Panc1 (cell line): ENCODE measurements around the gene NDUFB1. TPM values are rescaled to one million over a fixed set of nuclear protein-coding genes. Genes with fewer than 3 reads are reported as not detected.

Experiments used
- ATAC-seq: fragments of 200-7000 bp; cut with Tn5 transposase; 2 replicates; pipeline ENCODE4 v1.9.1; 2020; ENCODE audit warnings: mild to moderate bottlenecking, moderate library complexity
- BruUV-seq: library from RNA; stranded (reverse); fragments of 400-500 nt; replicated peaks from 2 replicates; lab custom pipeline; 2021; lab: Mats Ljungman, UMichigan
- CTCF ChIA-PET: fragments of 300-600 bp; sonication (Branson Sonifier 250); formaldehyde crosslinking; loops from one replicate; lab custom pipeline; 2022; ENCODE audit warnings: antibody characterized with exemption; lab: Charles Lee
- POLR2A ChIA-PET: fragments of 300-600 bp; sonication (Branson Sonifier 250); formaldehyde crosslinking; loops from one replicate; lab custom pipeline; 2022; ENCODE audit warnings: antibody characterized with exemption; lab: Charles Lee
- DNase-seq: peaks from one replicate; pipeline ENCODE4 v3.0.0-alpha.2; 2010; ENCODE audit warnings: low read depth, low spot score
- H3K27ac ChIP-seq: 2 replicates; pipeline ENCODE4 v1.5.1; 2011; ENCODE audit warnings: mild to moderate bottlenecking, low read length, inconsistent platforms
- H3K27me3 ChIP-seq: fragments of 200-500 bp; sonication (Bioruptor generic); 2 replicates; pipeline ENCODE4 v1.6.0; 2014; ENCODE audit warnings: low read length, inconsistent platforms; ENCODE audit not compliant: control insufficient read depth, insufficient read depth
- H3K36me3 ChIP-seq: fragments of 200-500 bp; sonication (Bioruptor generic); 2 replicates; pipeline ENCODE4 v1.5.1; 2014; ENCODE audit warnings: inconsistent platforms, mild to moderate bottlenecking, low read length, moderate library complexity; ENCODE audit not compliant: control insufficient read depth, insufficient read depth
- H3K4me1 ChIP-seq: 2 replicates; pipeline ENCODE4 v1.5.1; 2011; ENCODE audit warnings: inconsistent platforms, mild to moderate bottlenecking, low read length, moderate library complexity; ENCODE audit not compliant: control insufficient read depth, insufficient read depth
- H3K4me3 ChIP-seq, 2 experiments: 2 replicates each; pipeline ENCODE4 v1.5.1; 2011 to 2012; ENCODE audit warnings: low read depth in 2 of 2, low read length in 2 of 2, mild to moderate bottlenecking in 2 of 2, inconsistent platforms in 1 of 2, moderate library complexity in 1 of 2
- H3K9me3 ChIP-seq: fragments of 200-500 bp; sonication (Bioruptor generic); 2 replicates; pipeline ENCODE4 v1.5.1; 2014; ENCODE audit warnings: low read depth, mild to moderate bottlenecking, inconsistent platforms, low read length, moderate library complexity; ENCODE audit not compliant: control insufficient read depth, insufficient read depth
- CTCF ChIP-seq: fragments of 450-650 bp; IDR thresholded peaks from 2 replicates; pipeline ENCODE4 v1.5.1; 2017; ENCODE audit warnings: mild to moderate bottlenecking
- POLR2AphosphoS5 ChIP-seq: IDR thresholded peaks from 2 replicates; pipeline ENCODE4 v1.6.1; 2012; ENCODE audit warnings: mild to moderate bottlenecking, low read depth, low read length, moderate library complexity
- REST ChIP-seq, 2 experiments: IDR thresholded peaks; 2 replicates each; pipeline ENCODE4 v1.6.1; 2011 to 2012; ENCODE audit warnings: low read depth in 2 of 2, control low read depth in 1 of 2, low read length in 1 of 2, mild to moderate bottlenecking in 1 of 2, moderate library complexity in 1 of 2; ENCODE audit not compliant: insufficient read depth in 1 of 2
- SIN3A ChIP-seq: IDR thresholded peaks from 2 replicates; pipeline ENCODE4 v1.6.1; 2012; ENCODE audit warnings: low read depth, mild to moderate bottlenecking, low read length, moderate library complexity, borderline replicate concordance; ENCODE audit not compliant: insufficient read depth
- TCF7L2 ChIP-seq: IDR thresholded peaks from 2 replicates; pipeline ENCODE4 v1.6.1; 2011; ENCODE audit warnings: mild to moderate bottlenecking, low read depth, low read length, inconsistent platforms
- in situ Hi-C: cut with HindIII; loops from 2 replicates; pipeline ENCODE4 v1.10.0; 2016; ENCODE audit warnings: low sequenced_read_pairs, low pct_unique_long_range_greater_than_20kb
- intact Hi-C: fragments of 100-400 bp; cut with micrococcal nuclease; formaldehyde crosslinking; loops from one replicate; pipeline ENCODE4 v1.10.0; 2022; ENCODE audit not compliant: unreplicated experiment
- total RNA-seq: library from RNA; stranded (reverse); gene quantifications from one replicate; pipeline ENCODE4 v1.2.1, GENCODE V29; 2021; ENCODE audit not compliant: unreplicated experiment

The NDUFB1 gene
- total RNA-seq, 1 experiment from 2014 or later, result 126 TPM

GRCh38 chr14:92088494-92088893, 33.0 kb downstream of the NDUFB1 start:
- TF ChIP-seq CTCF (no peak), POLR2AphosphoS5 (no peak), TCF7L2 (no peak), SIN3A (no peak), REST (IDR thresholded peaks at IDR 0.05; ENCODE audit: insufficient read depth in 1 of 2, low read depth in 2 of 2, low read length in 1 of 2) (no peak)
- no peak for ATAC-seq
- Histone ChIP-seq H3K4me1 (no peaks in the 10 kb centered on the region), H3K27me3 (no peaks in the 10 kb centered on the region), H3K4me3 (no peak overlapping the region), H3K9me3 (no peaks in the 10 kb centered on the region), H3K27ac (no peak overlapping the region), H3K36me3 (no peaks in the 10 kb centered on the region; the same call in 1 of the 2 replicates)
- no peak for DNase-seq
- in situ Hi-C loops, result no loop called here
- BruUV-seq, result no TSS peak
- ChIA-PET POLR2A (no interaction called here), CTCF (no interaction called here)
- intact Hi-C loops, result no loop called here

GRCh38 chr14:92074555-92074954, 47.0 kb downstream of the NDUFB1 start:
- POLR2A ChIA-PET, result no interaction called here
- Histone ChIP-seq H3K9me3 (no peaks in the 10 kb centered on the region), H3K4me3 (no peak overlapping the region), H3K27me3 (no peaks in the 10 kb centered on the region), H3K27ac (no peak overlapping the region), H3K4me1 (no peaks in the 10 kb centered on the region), H3K36me3 (no peaks in the 10 kb centered on the region; the same call in 1 of the 2 replicates)
- TF ChIP-seq POLR2AphosphoS5 (no peak), CTCF (no peak), SIN3A (no peak), TCF7L2 (no peak), REST (IDR thresholded peaks at IDR 0.05; ENCODE audit: insufficient read depth in 1 of 2, low read depth in 2 of 2, low read length in 1 of 2) (no peak)
- CTCF ChIA-PET, result no interaction called here
- no TSS peak for BruUV-seq
- intact Hi-C loops, result no loop called here
- ATAC-seq (no peak), DNase-seq (no peak)
- in situ Hi-C loops, result no loop called here
